Stimulated activated naive CD8-positive, alpha-beta T cell treated with anti-CD3 and anti-CD28 coated beads, Interleukin-15, amount 100 ng/mL, for 72 hours (primary cell): ENCODE measurements around the gene MYO5C.

Experiments
- ATAC-seq: fragments of 150-1000 bp; cut with Tn5 transposase; 2 replicates; pipeline ENCODE4 v1.10.0; 2021; ENCODE audit warnings: mild to moderate bottlenecking, moderate library complexity
- DNase-seq, 2 donors: peaks; one replicate each; pipeline ENCODE4 v3.0.0; 2021 to 2022
- H3K27ac Mint-ChIP-seq, 2 donors: one replicate each; pipeline ENCODE4 v1.8.0; 2022; ENCODE audit warnings: mild to moderate bottlenecking in 2 of 2, mixed read lengths in 2 of 2, moderate library complexity in 2 of 2
- H3K27me3 Mint-ChIP-seq: one replicate; pipeline ENCODE4 v1.8.0; 2022; ENCODE audit warnings: mixed read lengths
- H3K4me1 Mint-ChIP-seq: one replicate; pipeline ENCODE4 v1.8.0; 2022; ENCODE audit warnings: mild to moderate bottlenecking, mixed read lengths
- H3K4me3 Mint-ChIP-seq, 2 donors: one replicate each; pipeline ENCODE4 v1.8.0; 2022; ENCODE audit warnings: mild to moderate bottlenecking in 2 of 2, mixed read lengths in 2 of 2, moderate library complexity in 1 of 2
- H3K9me3 Mint-ChIP-seq, 2 donors: one replicate each; pipeline ENCODE4 v1.8.0; 2022; ENCODE audit warnings: mixed read lengths in 2 of 2

Gene MYO5C

GRCh38 chr15:52295421-52296001 is at the start of gene MYO5C:
MYO5C (minus strand) TSS chr15:52295804; CDS start chr15:52295636, 168 bp downstream.
- H3K27me3 Mint-ChIP-seq: peaks cover 35% of the 10 kb centered on the region
- no peak within 1 kb of the TSS for H3K27ac Mint-ChIP-seq
- no peaks in the 10 kb centered on the region for H3K9me3 Mint-ChIP-seq
- ATAC-seq (peak; percentile 62), DNase-seq (no peak)
- H3K4me1 Mint-ChIP-seq: peaks cover 12% of the 10 kb centered on the region
- peak within 1 kb of the TSS; percentile 45 to 70 for H3K4me3 Mint-ChIP-seq

- Mint-ChIP-seq H3K27ac (no peak overlapping the region), H3K27me3 (no peaks in the 10 kb centered on the region)
- no peak for ATAC-seq
These were observed 49.0 kb upstream of the MYO5C start for GRCh38 chr15:52344592-52344991.

GRCh38 chr15:52343831-52344230 is 48.2 kb upstream of the MYO5C start:
- Mint-ChIP-seq H3K4me1 (no peaks in the 10 kb centered on the region), H3K4me3 (no peak overlapping the region), H3K9me3 (no peaks in the 10 kb centered on the region), H3K27me3 (no peaks in the 10 kb centered on the region), H3K27ac (no peak overlapping the region)
- DNase-seq (no peak), ATAC-seq (no peak)

More at GRCh38 chr15:52344592-52344991, 49.0 kb upstream of the MYO5C start:
- no peak for DNase-seq
- Mint-ChIP-seq H3K9me3 (no peaks in the 10 kb centered on the region), H3K4me3 (no peak overlapping the region), H3K4me1 (no peaks in the 10 kb centered on the region)

- Mint-ChIP-seq H3K4me3 (no peak overlapping the region), H3K4me1 (no peaks in the 10 kb centered on the region), H3K27me3 (no peaks in the 10 kb centered on the region), H3K9me3 (no peaks in the 10 kb centered on the region), H3K27ac (peak overlapping the region; percentile 59 to 94)
- ATAC-seq: no peak
- no peak for DNase-seq
These were observed 44.5 kb upstream of the MYO5C start for GRCh38 chr15:52340093-52340492.

GRCh38 chr15:52338891-52339290 is 43.3 kb upstream of the MYO5C start:
- Mint-ChIP-seq H3K27ac (no peak overlapping the region), H3K4me3 (no peak overlapping the region), H3K9me3 (no peaks in the 10 kb centered on the region), H3K4me1 (no peaks in the 10 kb centered on the region), H3K27me3 (no peaks in the 10 kb centered on the region)
- DNase-seq (no peak), ATAC-seq (no peak)

GRCh38 chr15:52338058-52338457 is 42.5 kb upstream of the MYO5C start:
- Mint-ChIP-seq H3K27ac (no peak overlapping the region), H3K4me1 (peaks cover 1% of the 10 kb centered on the region), H3K27me3 (no peaks in the 10 kb centered on the region), H3K9me3 (no peaks in the 10 kb centered on the region), H3K4me3 (no peak overlapping the region)
- ATAC-seq (no peak), DNase-seq (no peak)

- no peak overlapping the region for H3K4me3 Mint-ChIP-seq
- ATAC-seq (no peak), DNase-seq (no peak)
- H3K27ac Mint-ChIP-seq: peak overlapping the region in 1 of 2 donors; percentile 1
- no peaks in the 10 kb centered on the region for H3K9me3 Mint-ChIP-seq
- no peaks in the 10 kb centered on the region for H3K27me3 Mint-ChIP-seq
- H3K4me1 Mint-ChIP-seq: peaks cover 8% of the 10 kb centered on the region
These were observed 41.7 kb upstream of the MYO5C start for GRCh38 chr15:52337198-52337853.

GRCh38 chr15:52336529-52336928 is 40.9 kb upstream of the MYO5C start:
- H3K4me1 Mint-ChIP-seq: peaks cover 15% of the 10 kb centered on the region
- H3K9me3 Mint-ChIP-seq: no peaks in the 10 kb centered on the region
- H3K27me3 Mint-ChIP-seq: no peaks in the 10 kb centered on the region
- DNase-seq (no peak), ATAC-seq (no peak)
- no peak overlapping the region for H3K4me3 Mint-ChIP-seq
- no peak overlapping the region for H3K27ac Mint-ChIP-seq

GRCh38 chr15:52334491-52335160 is 39.0 kb upstream of the MYO5C start:
- Mint-ChIP-seq H3K27ac (no peak overlapping the region), H3K4me1 (peaks cover 20% of the 10 kb centered on the region), H3K9me3 (no peaks in the 10 kb centered on the region), H3K4me3 (no peak overlapping the region), H3K27me3 (no peaks in the 10 kb centered on the region)
- ATAC-seq (no peak), DNase-seq (no peak)

- peak; percentile 100 for ATAC-seq
- peak; percentile 51 to 53 for DNase-seq
- Mint-ChIP-seq H3K27ac (peak overlapping the region in 1 of 2 donors; percentile 77), H3K9me3 (no peaks in the 10 kb centered on the region), H3K4me1 (peaks cover 20% of the 10 kb centered on the region), H3K27me3 (no peaks in the 10 kb centered on the region), H3K4me3 (peak overlapping the region; percentile 11 to 13)
These were observed 36.1 kb upstream of the MYO5C start for GRCh38 chr15:52331490-52332240.

- Mint-ChIP-seq H3K4me3 (no peak overlapping the region), H3K9me3 (no peaks in the 10 kb centered on the region), H3K27ac (no peak overlapping the region), H3K27me3 (no peaks in the 10 kb centered on the region), H3K4me1 (peaks cover 20% of the 10 kb centered on the region)
- ATAC-seq: no peak
- no peak for DNase-seq
These were observed 34.4 kb upstream of the MYO5C start for GRCh38 chr15:52329987-52330386.

- Mint-ChIP-seq H3K27me3 (no peaks in the 10 kb centered on the region), H3K4me1 (peaks cover 20% of the 10 kb centered on the region), H3K9me3 (no peaks in the 10 kb centered on the region), H3K4me3 (no peak overlapping the region), H3K27ac (no peak overlapping the region)
- DNase-seq: no peak
- no peak for ATAC-seq
These were observed 33.5 kb upstream of the MYO5C start for GRCh38 chr15:52329150-52329549.

GRCh38 chr15:52328680-52329079 is 33.1 kb upstream of the MYO5C start:
- DNase-seq: no peak
- Mint-ChIP-seq H3K9me3 (no peaks in the 10 kb centered on the region), H3K4me3 (no peak overlapping the region), H3K27ac (no peak overlapping the region), H3K4me1 (peaks cover 20% of the 10 kb centered on the region), H3K27me3 (no peaks in the 10 kb centered on the region)
- no peak for ATAC-seq

- Mint-ChIP-seq H3K9me3 (no peaks in the 10 kb centered on the region), H3K27ac (no peak overlapping the region), H3K27me3 (no peaks in the 10 kb centered on the region), H3K4me1 (peaks cover 8% of the 10 kb centered on the region), H3K4me3 (no peak overlapping the region)
- no peak for DNase-seq
- no peak for ATAC-seq
These were observed 31.2 kb upstream of the MYO5C start for GRCh38 chr15:52326756-52327155.

- peak overlapping the region in 1 of 2 donors; percentile 26 for H3K27ac Mint-ChIP-seq
- DNase-seq (no peak), ATAC-seq (no peak)
- no peaks in the 10 kb centered on the region for H3K27me3 Mint-ChIP-seq
- no peak overlapping the region for H3K4me3 Mint-ChIP-seq
- no peaks in the 10 kb centered on the region for H3K4me1 Mint-ChIP-seq
- no peaks in the 10 kb centered on the region for H3K9me3 Mint-ChIP-seq
These were observed 28.5 kb upstream of the MYO5C start for GRCh38 chr15:52324109-52324508.
